Loucy (cell line): ENCODE results near the gene CBX4.

Source experiments
- EZH2phosphoT487 ChIP-seq: fragments of 200-600 bp; IDR thresholded peaks from 2 replicates; pipeline ENCODE4 v1.6.1; 2018; ENCODE audit warnings: antibody characterized with exemption, mild to moderate bottlenecking, moderate library complexity, borderline replicate concordance
- TF ChIP-seq, protein P1 (sequence below): fragments of 200-600 bp; sonication (generic); conservative IDR thresholded peaks from 2 replicates; pipeline ENCODE4 v1.5.1; 2014; ENCODE audit warnings: mild to moderate bottlenecking, antibody characterized with exemption, low read length

GRCh38 chr17:79826841-79827578 is 12.2 kb downstream of the CBX4 start:
- TF ChIP-seq, protein P1, sequence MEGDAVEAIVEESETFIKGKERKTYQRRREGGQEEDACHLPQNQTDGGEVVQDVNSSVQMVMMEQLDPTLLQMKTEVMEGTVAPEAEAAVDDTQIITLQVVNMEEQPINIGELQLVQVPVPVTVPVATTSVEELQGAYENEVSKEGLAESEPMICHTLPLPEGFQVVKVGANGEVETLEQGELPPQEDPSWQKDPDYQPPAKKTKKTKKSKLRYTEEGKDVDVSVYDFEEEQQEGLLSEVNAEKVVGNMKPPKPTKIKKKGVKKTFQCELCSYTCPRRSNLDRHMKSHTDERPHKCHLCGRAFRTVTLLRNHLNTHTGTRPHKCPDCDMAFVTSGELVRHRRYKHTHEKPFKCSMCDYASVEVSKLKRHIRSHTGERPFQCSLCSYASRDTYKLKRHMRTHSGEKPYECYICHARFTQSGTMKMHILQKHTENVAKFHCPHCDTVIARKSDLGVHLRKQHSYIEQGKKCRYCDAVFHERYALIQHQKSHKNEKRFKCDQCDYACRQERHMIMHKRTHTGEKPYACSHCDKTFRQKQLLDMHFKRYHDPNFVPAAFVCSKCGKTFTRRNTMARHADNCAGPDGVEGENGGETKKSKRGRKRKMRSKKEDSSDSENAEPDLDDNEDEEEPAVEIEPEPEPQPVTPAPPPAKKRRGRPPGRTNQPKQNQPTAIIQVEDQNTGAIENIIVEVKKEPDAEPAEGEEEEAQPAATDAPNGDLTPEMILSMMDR = no peak
- TF ChIP-seq EZH2phosphoT487 = no peak
